ENCODE measurements around the gene SORL1.

SORL1 gene

DNA sequence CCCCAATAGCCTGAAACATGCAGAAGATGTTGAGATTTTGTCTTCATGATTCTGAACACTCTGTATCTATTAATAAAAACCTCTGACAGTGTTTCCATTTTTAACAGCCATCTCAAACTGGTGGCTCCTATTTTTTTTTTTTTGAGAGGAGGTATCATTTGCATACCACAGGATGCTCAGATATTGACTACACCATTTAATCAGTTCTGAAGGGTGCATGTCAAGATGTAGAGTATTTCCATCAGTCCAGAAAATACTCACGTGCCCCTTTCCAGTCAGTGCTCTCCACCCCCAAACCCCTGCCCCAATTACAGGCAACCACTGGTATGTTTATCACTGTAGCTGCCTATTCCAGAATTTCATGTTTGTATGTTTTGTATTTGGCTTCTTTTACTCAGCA, 85.9 kb downstream of the SORL1 start:
- DNase-seq (ENCODE audit: low read depth) = no peak
- H3K4me3 ChIP-seq (ENCODE audit: control insufficient read depth, low read depth, low read length) = no peak overlapping the region
- TF ChIP-seq, protein P1, sequence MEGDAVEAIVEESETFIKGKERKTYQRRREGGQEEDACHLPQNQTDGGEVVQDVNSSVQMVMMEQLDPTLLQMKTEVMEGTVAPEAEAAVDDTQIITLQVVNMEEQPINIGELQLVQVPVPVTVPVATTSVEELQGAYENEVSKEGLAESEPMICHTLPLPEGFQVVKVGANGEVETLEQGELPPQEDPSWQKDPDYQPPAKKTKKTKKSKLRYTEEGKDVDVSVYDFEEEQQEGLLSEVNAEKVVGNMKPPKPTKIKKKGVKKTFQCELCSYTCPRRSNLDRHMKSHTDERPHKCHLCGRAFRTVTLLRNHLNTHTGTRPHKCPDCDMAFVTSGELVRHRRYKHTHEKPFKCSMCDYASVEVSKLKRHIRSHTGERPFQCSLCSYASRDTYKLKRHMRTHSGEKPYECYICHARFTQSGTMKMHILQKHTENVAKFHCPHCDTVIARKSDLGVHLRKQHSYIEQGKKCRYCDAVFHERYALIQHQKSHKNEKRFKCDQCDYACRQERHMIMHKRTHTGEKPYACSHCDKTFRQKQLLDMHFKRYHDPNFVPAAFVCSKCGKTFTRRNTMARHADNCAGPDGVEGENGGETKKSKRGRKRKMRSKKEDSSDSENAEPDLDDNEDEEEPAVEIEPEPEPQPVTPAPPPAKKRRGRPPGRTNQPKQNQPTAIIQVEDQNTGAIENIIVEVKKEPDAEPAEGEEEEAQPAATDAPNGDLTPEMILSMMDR (conservative IDR thresholded peaks at IDR 0.05; ENCODE audit: control insufficient read depth, insufficient read depth, low read depth, low read length) = no peak

DNA sequence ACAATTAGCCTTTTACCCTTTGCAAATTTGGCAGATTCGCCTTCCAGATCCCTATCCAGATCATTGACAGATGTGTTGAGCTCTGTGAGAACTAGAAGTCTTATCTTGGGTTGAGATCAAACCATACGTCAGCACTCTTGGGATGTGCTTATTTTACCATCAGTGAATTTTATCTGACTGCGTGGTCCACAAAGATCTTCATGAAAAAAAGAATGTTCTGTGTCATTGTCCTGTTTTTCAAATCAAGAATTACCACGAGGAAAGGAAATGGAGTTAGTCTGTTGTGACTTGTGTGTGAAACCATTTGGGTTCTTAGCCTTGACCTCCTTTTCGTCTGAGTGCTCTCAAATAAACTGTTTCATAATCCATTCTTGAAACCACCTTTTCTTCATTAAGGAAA, 86.9 kb downstream of the SORL1 start:
- TF ChIP-seq, protein P1 (conservative IDR thresholded peaks at IDR 0.05; ENCODE audit: control insufficient read depth, insufficient read depth, low read depth, low read length) = no peak
- DNase-seq (ENCODE audit: low read depth) = peak; percentile 20
- no peak overlapping the region for H3K4me3 ChIP-seq (ENCODE audit: control insufficient read depth, low read depth, low read length)

DNA sequence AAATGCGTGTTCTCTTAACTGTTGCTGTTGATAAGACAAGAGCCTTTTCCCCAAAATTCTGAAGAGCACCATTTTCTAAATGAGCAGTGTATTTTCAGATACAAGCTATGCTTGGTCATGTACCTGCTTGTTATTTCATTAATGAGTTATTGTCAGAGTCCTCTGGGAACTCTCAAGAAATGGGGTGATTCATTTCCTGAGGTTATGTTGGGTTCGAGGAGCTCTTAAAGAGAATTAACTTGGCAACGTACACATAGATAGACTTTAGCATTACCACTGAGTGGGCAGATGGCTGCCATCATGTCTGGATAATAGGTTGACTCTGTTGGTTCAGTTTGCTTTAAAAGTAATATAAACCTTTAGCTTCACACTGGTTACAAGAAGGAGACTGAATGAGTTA, 88.5 kb downstream of the SORL1 start:
- no peak overlapping the region for H3K4me3 ChIP-seq (ENCODE audit: control insufficient read depth, low read depth, low read length)
- TF ChIP-seq, protein P1 (conservative IDR thresholded peaks at IDR 0.05; ENCODE audit: control insufficient read depth, insufficient read depth, low read depth, low read length) = no peak
- peak; percentile 19 for DNase-seq (ENCODE audit: low read depth)

GRCh38 chr11:121543836-121544380, 91.8 kb downstream of the SORL1 start:
- DNase-seq (ENCODE audit: low read depth) = no peak
- no peak overlapping the region for H3K4me3 ChIP-seq (ENCODE audit: control insufficient read depth, low read depth, low read length)
- TF ChIP-seq, protein P1 (conservative IDR thresholded peaks at IDR 0.05; ENCODE audit: control insufficient read depth, insufficient read depth, low read depth, low read length) = no peak

DNA sequence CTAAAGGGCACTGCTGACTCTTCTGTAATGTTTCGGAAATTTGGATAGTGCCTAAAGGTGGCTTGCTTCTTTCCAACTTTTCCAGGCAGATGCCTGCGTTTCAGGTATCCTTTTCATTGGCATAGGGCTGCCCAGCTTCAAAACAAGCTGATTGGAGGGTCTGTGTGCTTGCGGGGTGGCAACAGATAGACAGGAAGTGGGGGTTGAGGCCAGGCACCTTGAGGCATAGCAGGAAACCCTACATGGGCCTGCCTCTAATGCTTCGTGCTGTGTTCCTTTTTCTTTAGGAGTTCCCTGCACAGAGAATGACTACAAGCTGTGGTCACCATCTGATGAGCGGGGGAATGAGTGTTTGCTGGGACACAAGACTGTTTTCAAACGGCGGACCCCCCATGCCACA, 92.8 kb downstream of the SORL1 start:
- DNase-seq (ENCODE audit: low read depth) = no peak
- H3K4me3 ChIP-seq (ENCODE audit: control insufficient read depth, low read depth, low read length) = no peak overlapping the region
- TF ChIP-seq, protein P1 (conservative IDR thresholded peaks at IDR 0.05; ENCODE audit: control insufficient read depth, insufficient read depth, low read depth, low read length) = no peak

GRCh38 chr11:121547574-121547973, 95.5 kb downstream of the SORL1 start:
- DNase-seq (ENCODE audit: low read depth) = no peak
- no peak overlapping the region for H3K4me3 ChIP-seq (ENCODE audit: control insufficient read depth, low read depth, low read length)
- TF ChIP-seq, protein P1 (conservative IDR thresholded peaks at IDR 0.05; ENCODE audit: control insufficient read depth, insufficient read depth, low read depth, low read length) = no peak

All from fibroblast of mammary gland (primary cell).